Measurements from ENCODE around the gene SEPSECS.

The SEPSECS gene

GRCh38 chr4:25080571-25080970 is 79.7 kb downstream of the SEPSECS start:
- no peak for DNase-seq (ENCODE audit: low spot score)

- no peak for DNase-seq (ENCODE audit: low spot score)
Observed at GRCh38 chr4:25078523-25078922, 81.7 kb downstream of the SEPSECS start.

- no peak for DNase-seq (ENCODE audit: low spot score)
Observed at GRCh38 chr4:25076625-25077398, 83.4 kb downstream of the SEPSECS start.

GRCh38 chr4:25075851-25076250 is 84.4 kb downstream of the SEPSECS start:
- no peak for DNase-seq (ENCODE audit: low spot score)

GRCh38 chr4:25075129-25075528 is 85.1 kb downstream of the SEPSECS start:
- no peak for DNase-seq (ENCODE audit: low spot score)

GRCh38 chr4:25070545-25070944 is 89.7 kb downstream of the SEPSECS start:
- DNase-seq (ENCODE audit: low spot score): no peak
